ENCODE measurements around the gene WDFY3. TPM values are rescaled to one million over a fixed set of nuclear protein-coding genes. Genes with fewer than 3 reads are reported as not detected.

WDFY3 gene
- polyA plus RNA-seq, 1 of the 3 experiments (the other 2 are of a cell fraction) = 13.8 TPM

DNA sequence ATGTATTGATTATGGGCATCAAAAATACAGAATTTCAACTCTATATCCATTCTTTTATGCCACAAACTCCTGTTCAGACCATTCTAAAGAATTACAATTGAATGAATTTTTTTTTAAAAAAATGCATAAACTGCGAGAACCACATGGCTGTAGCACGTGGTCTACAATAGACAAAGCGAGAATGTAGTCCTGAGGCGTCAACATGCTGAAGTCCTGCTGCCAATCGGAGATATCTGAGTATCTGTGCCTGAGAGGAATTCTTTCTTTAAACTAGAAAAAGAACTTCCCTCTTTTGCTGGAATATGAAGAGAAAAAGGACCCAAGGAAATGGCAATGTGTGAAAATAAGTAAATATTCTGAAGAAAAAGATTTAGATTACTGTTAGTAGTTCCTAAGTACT, 277.9 kb downstream of the WDFY3 start:
- Histone ChIP-seq H3K36me3 (replicated peaks in 1 of 2; ENCODE audit: control insufficient read depth in 1 of 2, insufficient read depth in 2 of 2, low read length in 1 of 2) (peaks cover 57% of the 10 kb centered on the region in 2 experiments), H3K9me2 (no peaks in the 10 kb centered on the region), H3F3A (replicated peaks; ENCODE audit: insufficient read depth) (peaks cover 30% of the 10 kb centered on the region), H2AFZ (ENCODE audit: low read depth) (no peak overlapping the region), H4K20me1 (ENCODE audit: insufficient read depth) (peaks cover 3% of the 10 kb centered on the region; the same call in 1 of the 2 replicates), H3K27me3 (ENCODE audit: insufficient read depth) (no peaks in the 10 kb centered on the region), H3K4me3 (ENCODE audit: low read depth in 2 of 2, low read length in 1 of 2) (no peak overlapping the region), H3K79me2 (ENCODE audit: insufficient read depth) (no peaks in the 10 kb centered on the region), H3K9ac (no peak overlapping the region), H3K27ac (ENCODE audit: low read depth in 2 of 2, low read length in 1 of 2) (no peak overlapping the region), H3K4me1 (ENCODE audit: control insufficient read depth in 1 of 2, insufficient read depth in 2 of 2, low read depth in 1 of 2, low read length in 1 of 2) (peaks cover 0 to 31% of the 10 kb centered on the region in 2 experiments; a peak in 3 of 4 replicates), H3K9me3 (no peaks in the 10 kb centered on the region), H3K4me2 (no peak overlapping the region)
- ChIA-PET POLR2A (no interaction called here), CTCF (no interaction called here)
- no peak for DNase-seq
- TF ChIP-seq SMC3 (IDR thresholded peaks at IDR 0.05; ENCODE audit: low read depth, low read length) (no peak), MXI1 (IDR thresholded peaks at IDR 0.05; ENCODE audit: low read depth, low read length) (no peak), YY1 (IDR thresholded peaks at IDR 0.05; ENCODE audit: low read depth) (no peak), POLR2AphosphoS5 (IDR thresholded peaks at IDR 0.05; ENCODE audit: low read depth, low read length) (no peak), TAF1 (IDR thresholded peaks at IDR 0.05; ENCODE audit: borderline replicate concordance, low read depth, low read length) (no peak), NFIC (IDR thresholded peaks at IDR 0.05; ENCODE audit: borderline replicate concordance) (no peak), GATA2 (CRISPR knock-in tag; IDR thresholded peaks at IDR 0.05) (no peak)
- TF ChIP-seq, protein P1, sequence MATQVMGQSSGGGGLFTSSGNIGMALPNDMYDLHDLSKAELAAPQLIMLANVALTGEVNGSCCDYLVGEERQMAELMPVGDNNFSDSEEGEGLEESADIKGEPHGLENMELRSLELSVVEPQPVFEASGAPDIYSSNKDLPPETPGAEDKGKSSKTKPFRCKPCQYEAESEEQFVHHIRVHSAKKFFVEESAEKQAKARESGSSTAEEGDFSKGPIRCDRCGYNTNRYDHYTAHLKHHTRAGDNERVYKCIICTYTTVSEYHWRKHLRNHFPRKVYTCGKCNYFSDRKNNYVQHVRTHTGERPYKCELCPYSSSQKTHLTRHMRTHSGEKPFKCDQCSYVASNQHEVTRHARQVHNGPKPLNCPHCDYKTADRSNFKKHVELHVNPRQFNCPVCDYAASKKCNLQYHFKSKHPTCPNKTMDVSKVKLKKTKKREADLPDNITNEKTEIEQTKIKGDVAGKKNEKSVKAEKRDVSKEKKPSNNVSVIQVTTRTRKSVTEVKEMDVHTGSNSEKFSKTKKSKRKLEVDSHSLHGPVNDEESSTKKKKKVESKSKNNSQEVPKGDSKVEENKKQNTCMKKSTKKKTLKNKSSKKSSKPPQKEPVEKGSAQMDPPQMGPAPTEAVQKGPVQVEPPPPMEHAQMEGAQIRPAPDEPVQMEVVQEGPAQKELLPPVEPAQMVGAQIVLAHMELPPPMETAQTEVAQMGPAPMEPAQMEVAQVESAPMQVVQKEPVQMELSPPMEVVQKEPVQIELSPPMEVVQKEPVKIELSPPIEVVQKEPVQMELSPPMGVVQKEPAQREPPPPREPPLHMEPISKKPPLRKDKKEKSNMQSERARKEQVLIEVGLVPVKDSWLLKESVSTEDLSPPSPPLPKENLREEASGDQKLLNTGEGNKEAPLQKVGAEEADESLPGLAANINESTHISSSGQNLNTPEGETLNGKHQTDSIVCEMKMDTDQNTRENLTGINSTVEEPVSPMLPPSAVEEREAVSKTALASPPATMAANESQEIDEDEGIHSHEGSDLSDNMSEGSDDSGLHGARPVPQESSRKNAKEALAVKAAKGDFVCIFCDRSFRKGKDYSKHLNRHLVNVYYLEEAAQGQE (IDR thresholded peaks at IDR 0.05; ENCODE audit: low read depth, low read length) = no peak
- 97% methylated on average over 5 of the region's 5 CpGs for WGBS (ENCODE audit: low lambda C conversion rate)

DNA sequence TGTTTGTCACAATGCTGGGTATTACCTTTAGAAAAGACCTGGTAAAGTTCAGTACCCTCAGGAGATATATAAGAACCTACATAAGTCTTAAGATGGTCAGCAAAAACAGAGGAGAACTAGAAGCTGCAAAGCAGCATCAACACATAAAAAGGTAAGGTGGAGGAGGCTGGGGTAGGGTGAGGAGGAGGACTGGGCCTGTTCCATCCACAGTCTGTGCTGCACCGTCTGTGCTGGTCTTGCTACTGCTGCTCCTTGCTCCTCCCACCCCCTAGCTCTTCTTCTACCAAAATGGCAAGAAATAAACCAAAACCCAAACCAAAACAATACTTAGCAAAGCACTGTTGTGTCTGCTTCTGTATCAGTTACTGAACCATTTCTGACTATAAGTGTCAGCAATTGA, 281.4 kb downstream of the WDFY3 start:
- Histone ChIP-seq H3K9me3 (no peaks in the 10 kb centered on the region), H3K4me3 (ENCODE audit: low read depth in 2 of 2, low read length in 1 of 2) (no peak overlapping the region), H3K4me1 (ENCODE audit: control insufficient read depth in 1 of 2, insufficient read depth in 2 of 2, low read depth in 1 of 2, low read length in 1 of 2) (peaks cover 4 to 18% of the 10 kb centered on the region in 2 experiments), H3K36me3 (replicated peaks in 1 of 2; ENCODE audit: control insufficient read depth in 1 of 2, insufficient read depth in 2 of 2, low read length in 1 of 2) (peaks cover 64 to 71% of the 10 kb centered on the region in 2 experiments), H3K9ac (no peak overlapping the region), H3K27ac (ENCODE audit: low read depth in 2 of 2, low read length in 1 of 2) (no peak overlapping the region), H3K79me2 (ENCODE audit: insufficient read depth) (no peaks in the 10 kb centered on the region), H2AFZ (ENCODE audit: low read depth) (no peak overlapping the region), H3K27me3 (ENCODE audit: insufficient read depth) (no peaks in the 10 kb centered on the region), H3F3A (replicated peaks; ENCODE audit: insufficient read depth) (peaks cover 7% of the 10 kb centered on the region), H3K4me2 (no peak overlapping the region), H3K9me2 (no peaks in the 10 kb centered on the region), H4K20me1 (ENCODE audit: insufficient read depth) (no peaks in the 10 kb centered on the region)
- DNase-seq = no peak
- ChIA-PET POLR2A (no interaction called here), CTCF (interaction anchor here (1.6 kb wide), 1 partner anchor 12 kb away, joined by 4 read pairs; no protein-coding TSS in a partner anchor)
- 100% methylated on average over 1 of the region's 1 CpG for WGBS (ENCODE audit: low lambda C conversion rate)
- TF ChIP-seq YY1 (IDR thresholded peaks at IDR 0.05; ENCODE audit: low read depth) (no peak), USF1 (IDR thresholded peaks at IDR 0.05; ENCODE audit: borderline replicate concordance, low read depth) (no peak), MXI1 (IDR thresholded peaks at IDR 0.05; ENCODE audit: low read depth, low read length) (no peak), JUND (IDR thresholded peaks at IDR 0.05) (no peak), GABPA (IDR thresholded peaks at IDR 0.05; ENCODE audit: low read depth) (no peak), CHD2 (IDR thresholded peaks at IDR 0.05; ENCODE audit: low read length, partially characterized antibody) (no peak), TAF1 (IDR thresholded peaks at IDR 0.05; ENCODE audit: borderline replicate concordance, low read depth, low read length) (no peak), MEF2A (IDR thresholded peaks at IDR 0.05; ENCODE audit: borderline replicate concordance, low read depth) (no peak), FOXJ3 (CRISPR knock-in tag; IDR thresholded peaks at IDR 0.05) (no peak), FOXM1 (IDR thresholded peaks at IDR 0.05; ENCODE audit: low read depth) (no peak), CTCF (IDR thresholded peaks at IDR 0.05) (no peak), NRF1 (IDR thresholded peaks at IDR 0.05; ENCODE audit: low read depth, low read length) (no peak), SIN3A (IDR thresholded peaks at IDR 0.05; ENCODE audit: borderline replicate concordance, low read depth, low read length) (no peak)
- TF ChIP-seq, protein P1 (IDR thresholded peaks at IDR 0.05; ENCODE audit: low read depth, low read length) = no peak

All from SK-N-SH (cell line).